ENCODE results near the gene ZNF768. TPM values are rescaled to one million over a fixed set of nuclear protein-coding genes. Genes with fewer than 3 reads are reported as not detected.

ZNF768 gene
- total and polyA plus RNA-seq, 2 of the 13 experiments (the other 11 are each of a cell fraction or from before 2014, with no cell fraction given), result 26.7 to 34.4 TPM

GRCh38 chr16:30557707-30557956 is 31.3 kb upstream of the ZNF768 start (continued):
- TF ChIP-seq ZNF276 (CRISPR knock-in tag; IDR thresholded peaks at IDR 0.05; ENCODE audit: low read depth) (no peak), PATZ1 (CRISPR knock-in tag; IDR thresholded peaks at IDR 0.05) (0 out of 2 replicates have a peak, but pooled peaks have one; percentile 58), CAMTA2 (CRISPR knock-in tag; IDR thresholded peaks at IDR 0.05; ENCODE audit: borderline replicate concordance) (peak; percentile 60; the same call in 1 of the 2 replicates), ZFYVE20 (CRISPR knock-in tag; IDR thresholded peaks at IDR 0.05; ENCODE audit: borderline replicate concordance, low read depth) (no peak), ZNF572 (CRISPR knock-in tag; IDR thresholded peaks at IDR 0.05) (peak; percentile 22; the same call in 1 of the 2 replicates), NR0B2 (CRISPR knock-in tag; IDR thresholded peaks at IDR 0.05) (peak; percentile 42), ZNF792 (CRISPR knock-in tag; IDR thresholded peaks at IDR 0.05) (peak; percentile 43; the same call in 1 of the 2 replicates), BORCS8-MEF2B (CRISPR knock-in tag; IDR thresholded peaks at IDR 0.05) (peak; percentile 36; the same call in 1 of the 2 replicates), ZNF337 (CRISPR knock-in tag; IDR thresholded peaks at IDR 0.05; ENCODE audit: borderline replicate concordance, low read depth) (0 out of 2 replicates have a peak, but pooled peaks have one; percentile 13), KAT8 (CRISPR knock-in tag; IDR thresholded peaks at IDR 0.05) (no peak), ZNF589 (CRISPR knock-in tag; conservative IDR thresholded peaks at IDR 0.05) (0 out of 2 replicates have a peak, but pooled peaks have one; percentile 7), SIX4 (CRISPR knock-in tag; IDR thresholded peaks at IDR 0.05) (no peak), ZNF768 (CRISPR knock-in tag; IDR thresholded peaks at IDR 0.05) (peak; percentile 61; the same call in 1 of the 2 replicates), HMGXB4 (CRISPR knock-in tag; IDR thresholded peaks at IDR 0.05; ENCODE audit: borderline replicate concordance in 1 of 2, low read depth in 1 of 2) (peak in 1 of 2 experiments; percentile 5; a peak in 1 of 4 replicates), ZNF766 (CRISPR knock-in tag; IDR thresholded peaks at IDR 0.05; ENCODE audit: borderline replicate concordance) (0 out of 2 replicates have a peak, but pooled peaks have one; percentile 78), SNAPC4 (CRISPR knock-in tag; IDR thresholded peaks at IDR 0.05) (peak; percentile 39; the same call in 1 of the 2 replicates), SRSF1 (optimal IDR thresholded peaks at IDR 0.05; ENCODE audit: low read depth, low read length) (peak; percentile 1), GATAD1 (CRISPR knock-in tag; IDR thresholded peaks at IDR 0.05) (no peak), SKI (IDR thresholded peaks at IDR 0.05; ENCODE audit: partially characterized antibody) (peak; percentile 23)

Measured in HepG2 (cell line).